Effector memory CD4-positive, alpha-beta T cell (primary cell): ENCODE results near the gene MYBBP1A.

Experiments
- DNase-seq, 3 donors: peaks; one replicate each; pipeline ENCODE4 v3.0.0-alpha.2; 2020
- H3K27ac ChIP-seq: 2 replicates; pipeline ENCODE4 v1.7.0; 2013; ENCODE audit warnings: mild to moderate bottlenecking, low read length, moderate library complexity; ENCODE audit not compliant: insufficient read depth, poor library complexity, severe bottlenecking
- H3K27me3 ChIP-seq: replicated peaks from 2 replicates; pipeline ENCODE4 v1.7.0; 2013; ENCODE audit warnings: mild to moderate bottlenecking, low read length; ENCODE audit not compliant: insufficient read depth, control insufficient read depth, poor library complexity, severe bottlenecking
- H3K36me3 ChIP-seq: 2 replicates; pipeline ENCODE4 v1.7.0; 2013; ENCODE audit warnings: mild to moderate bottlenecking, low read length, moderate library complexity; ENCODE audit not compliant: control insufficient read depth, insufficient read depth
- H3K4me1 ChIP-seq: 2 replicates; pipeline ENCODE4 v1.7.0; 2013; ENCODE audit warnings: low read length, mild to moderate bottlenecking; ENCODE audit not compliant: control insufficient read depth, insufficient read depth, poor library complexity, severe bottlenecking
- H3K4me3 ChIP-seq: 2 replicates; pipeline ENCODE4 v1.7.0; 2013; ENCODE audit warnings: low read length, low read depth, mild to moderate bottlenecking; ENCODE audit not compliant: insufficient read depth, poor library complexity, severe bottlenecking
- H3K9me3 ChIP-seq: 2 replicates; pipeline ENCODE4 v1.7.0; 2013; ENCODE audit warnings: mild to moderate bottlenecking, low read length, moderate library complexity; ENCODE audit not compliant: control insufficient read depth

The MYBBP1A gene

DNA sequence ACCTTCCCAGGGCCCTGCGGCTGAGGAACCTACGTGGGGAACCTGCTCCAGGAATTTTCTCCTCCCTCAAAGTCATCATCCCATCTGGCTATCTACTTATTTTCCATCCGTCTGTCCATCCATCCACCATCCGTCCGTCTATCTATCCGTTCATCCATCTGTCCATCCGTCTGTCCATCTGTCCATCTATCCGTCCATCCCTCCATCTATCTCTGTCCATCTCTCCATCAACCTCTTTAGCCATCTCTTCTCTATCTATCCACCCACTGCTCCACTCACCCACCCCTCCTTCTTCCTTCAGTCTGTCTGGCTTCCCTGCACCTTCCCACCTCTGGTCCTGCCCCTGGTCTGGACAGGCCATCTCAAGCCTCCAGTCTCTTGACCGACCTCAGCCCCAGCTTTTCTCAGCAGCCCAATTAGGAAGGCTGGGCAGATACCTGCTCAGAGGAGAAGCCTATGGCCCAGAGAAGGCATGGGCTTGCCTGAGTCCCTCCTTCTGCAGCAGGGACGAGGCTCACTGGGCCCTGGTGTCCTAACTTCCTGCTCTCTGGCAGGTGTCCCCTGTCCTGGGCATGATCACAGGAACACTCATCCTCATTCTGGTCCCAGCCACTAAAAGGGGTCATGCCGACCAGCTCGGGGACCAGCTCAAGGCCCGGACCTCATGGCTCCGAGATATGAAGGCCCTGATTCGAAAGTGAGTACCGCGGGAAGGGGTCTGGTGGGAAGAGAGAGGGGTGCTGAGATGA lies 23.0 kb downstream of the MYBBP1A start:
- Histone ChIP-seq H3K36me3 (no peaks in the 10 kb centered on the region), H3K9me3 (no peaks in the 10 kb centered on the region), H3K27me3 (no peaks in the 10 kb centered on the region), H3K4me1 (no peaks in the 10 kb centered on the region), H3K4me3 (no peak overlapping the region), H3K27ac (no peak overlapping the region)
- no peak for DNase-seq

DNA sequence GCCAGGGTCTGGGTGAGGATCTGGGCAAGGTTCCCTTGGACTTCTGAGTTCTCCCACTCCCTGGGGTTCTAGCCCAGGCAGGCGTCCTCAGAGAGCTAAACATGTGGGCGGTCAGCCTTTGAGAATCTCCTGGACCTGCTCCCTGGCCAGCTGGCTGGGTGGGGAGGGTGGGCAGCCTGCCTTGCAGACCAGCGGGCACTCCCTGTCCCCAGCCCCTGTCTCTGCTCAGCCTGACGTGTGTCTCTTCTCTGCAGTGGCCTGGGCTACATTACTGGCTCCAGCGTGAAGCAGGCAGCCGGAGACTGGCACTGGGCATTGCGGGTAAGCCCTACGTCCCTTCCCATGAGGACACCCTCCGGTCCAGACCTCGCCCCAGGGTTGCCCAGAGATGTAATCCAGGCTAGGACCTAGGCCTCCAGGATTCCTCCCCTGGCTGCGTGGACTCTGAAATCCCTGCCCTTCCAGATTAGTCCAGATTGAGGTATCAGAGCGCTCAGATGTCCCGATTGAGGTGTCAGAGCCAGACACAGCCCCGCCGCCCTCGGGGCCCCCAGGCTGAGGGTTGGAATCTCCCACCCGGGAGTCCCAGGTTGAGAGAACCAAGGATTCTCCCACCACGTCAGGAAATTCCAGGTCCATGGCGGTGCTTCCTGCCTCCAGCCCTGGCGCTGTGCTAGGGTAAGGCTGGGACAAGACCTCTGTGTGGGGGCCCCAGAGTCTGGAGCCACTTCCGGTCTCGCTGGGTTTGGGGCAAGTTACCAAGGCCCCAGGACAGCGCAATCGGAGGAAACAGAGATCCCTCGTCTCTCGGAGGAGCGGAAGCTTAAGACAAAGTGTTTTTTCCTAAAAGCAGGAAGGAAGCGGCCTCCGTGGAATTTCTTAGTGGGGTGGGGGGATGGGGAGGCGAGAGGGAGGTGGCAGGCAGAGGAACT lies 24.1 kb downstream of the MYBBP1A start:
- Histone ChIP-seq H3K9me3 (no peaks in the 10 kb centered on the region), H3K4me3 (no peak overlapping the region), H3K36me3 (no peaks in the 10 kb centered on the region), H3K27me3 (no peaks in the 10 kb centered on the region), H3K4me1 (no peaks in the 10 kb centered on the region), H3K27ac (no peak overlapping the region)
- no peak for DNase-seq

DNA sequence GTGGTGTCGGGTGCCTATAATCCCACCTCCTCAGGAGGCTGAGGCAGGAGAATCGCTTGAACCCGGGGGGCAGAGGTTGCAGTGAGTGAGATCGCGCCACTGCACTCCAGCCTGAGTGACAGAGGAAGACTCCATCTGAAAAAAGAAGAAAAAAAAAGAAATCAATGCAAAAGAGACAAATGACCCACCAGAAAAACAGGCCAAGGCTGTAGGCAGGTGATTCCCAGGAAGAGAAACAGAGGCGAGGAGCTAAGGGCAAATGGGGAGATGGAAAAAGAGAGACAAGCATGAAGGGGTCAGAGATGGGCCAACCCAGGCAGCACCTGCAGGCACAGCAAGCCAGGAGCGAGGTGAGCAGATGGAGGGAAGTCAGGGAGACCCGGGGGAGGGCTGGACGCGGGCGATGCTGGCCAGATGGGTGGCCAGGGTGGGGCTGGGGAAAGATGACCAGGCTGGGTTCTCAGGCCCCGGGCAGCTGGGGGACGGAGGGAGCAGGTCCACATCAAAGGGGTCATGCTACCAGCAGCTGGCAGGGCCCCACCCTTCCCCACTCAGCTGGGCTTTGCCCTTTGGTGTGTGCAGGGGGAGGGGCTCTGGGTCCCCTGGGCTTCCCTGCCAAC lies 25.5 kb downstream of the MYBBP1A start:
- no peak for DNase-seq
- Histone ChIP-seq H3K9me3 (no peaks in the 10 kb centered on the region), H3K36me3 (no peaks in the 10 kb centered on the region), H3K27me3 (no peaks in the 10 kb centered on the region), H3K27ac (no peak overlapping the region), H3K4me3 (no peak overlapping the region), H3K4me1 (no peaks in the 10 kb centered on the region)

DNA sequence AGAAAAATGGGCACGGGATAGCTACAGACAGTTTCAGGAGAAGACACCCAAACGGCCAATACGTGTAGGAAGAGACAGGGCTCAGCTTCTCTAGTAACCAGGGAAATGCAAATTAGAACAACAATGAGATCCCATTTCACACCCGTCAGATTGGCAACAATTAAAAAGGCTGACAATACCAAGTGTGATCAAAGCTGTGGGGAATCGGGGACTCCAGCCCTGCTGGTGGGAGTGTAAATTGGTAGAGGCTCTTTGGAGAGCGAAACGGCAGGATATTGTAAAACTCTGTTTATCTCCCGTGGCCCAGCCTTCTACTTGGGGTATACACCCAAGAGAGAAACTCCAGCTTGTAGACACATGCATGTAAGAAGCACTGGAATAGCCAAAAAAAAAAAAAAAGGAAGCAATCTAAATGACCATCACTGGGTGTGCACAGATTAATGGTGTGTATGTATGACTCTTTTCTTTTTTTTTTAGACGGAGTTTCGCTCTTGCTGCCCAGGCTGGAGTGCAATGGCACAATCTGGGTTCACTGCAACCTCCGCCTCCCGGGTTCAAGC lies 27.5 kb downstream of the MYBBP1A start:
- Histone ChIP-seq H3K4me1 (no peaks in the 10 kb centered on the region), H3K9me3 (no peaks in the 10 kb centered on the region)
- no peak for DNase-seq

DNA sequence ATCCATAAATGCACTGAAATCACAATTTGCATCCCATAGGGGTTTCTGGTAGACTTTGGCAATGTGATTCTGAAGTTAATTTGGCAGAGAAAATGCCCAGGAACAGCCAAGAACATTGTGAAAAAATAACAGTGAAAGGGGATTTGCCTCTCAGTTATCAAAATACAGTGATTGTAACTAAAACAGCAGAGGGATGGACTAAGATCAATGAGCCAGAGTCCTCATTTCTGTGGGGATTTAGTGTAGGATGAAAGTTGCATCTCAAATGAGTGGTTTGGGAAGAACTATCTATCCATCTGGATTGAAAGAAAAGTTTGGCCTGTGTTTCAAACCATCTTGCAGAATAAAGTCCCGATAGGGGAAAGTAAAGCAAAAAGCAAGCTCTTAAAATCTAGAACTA lies 28.1 kb downstream of the MYBBP1A start:
- H3K9me3 ChIP-seq, result no peaks in the 10 kb centered on the region
- DNase-seq, result no peak
- no peaks in the 10 kb centered on the region for H3K36me3 ChIP-seq
- no peak overlapping the region for H3K27ac ChIP-seq
- no peaks in the 10 kb centered on the region for H3K4me1 ChIP-seq
- no peak overlapping the region for H3K4me3 ChIP-seq
- H3K27me3 ChIP-seq, result no peaks in the 10 kb centered on the region

More for the DNA sequence above, 27.5 kb downstream of the MYBBP1A start:
- Histone ChIP-seq H3K36me3 (no peaks in the 10 kb centered on the region), H3K27ac (no peak overlapping the region), H3K27me3 (no peaks in the 10 kb centered on the region), H3K4me3 (no peak overlapping the region)

DNA sequence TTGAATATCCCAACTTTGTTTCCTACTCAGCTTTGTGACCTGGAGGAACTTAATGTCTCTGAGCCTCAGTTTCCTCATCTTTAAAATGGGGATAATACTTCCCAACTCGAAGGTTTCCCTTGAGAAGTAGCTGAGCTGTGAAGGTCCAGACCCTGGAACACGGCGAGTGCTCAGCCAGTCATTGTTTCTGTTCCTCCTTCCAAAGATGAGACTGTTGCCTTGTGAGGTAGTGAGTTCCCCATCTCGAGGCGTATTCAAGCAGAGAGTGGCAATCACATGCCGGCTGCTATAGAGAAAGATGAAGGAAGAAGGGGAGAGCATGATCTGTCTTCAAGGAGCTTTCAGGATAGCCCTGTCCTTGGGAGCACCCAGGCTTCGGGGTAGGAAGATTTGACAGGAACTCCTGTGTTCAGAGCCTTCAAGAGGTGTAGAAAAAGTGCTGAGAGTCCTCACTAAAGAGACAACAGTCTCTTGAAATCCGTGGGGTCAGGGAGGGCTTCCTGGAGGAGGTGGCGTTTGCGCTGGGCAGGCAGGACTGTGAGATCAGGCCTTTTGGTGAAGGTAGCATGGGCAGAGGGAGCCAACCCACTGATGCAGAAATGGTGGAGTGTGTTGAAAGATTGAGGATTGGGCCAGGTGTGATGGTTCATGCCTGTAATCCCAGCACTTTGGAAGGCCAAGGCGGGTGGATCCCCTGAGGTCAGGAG lies 29.3 kb downstream of the MYBBP1A start:
- Histone ChIP-seq H3K27ac (no peak overlapping the region), H3K4me3 (no peak overlapping the region), H3K27me3 (no peaks in the 10 kb centered on the region), H3K4me1 (no peaks in the 10 kb centered on the region), H3K9me3 (no peaks in the 10 kb centered on the region), H3K36me3 (no peaks in the 10 kb centered on the region)
- no peak for DNase-seq

DNA sequence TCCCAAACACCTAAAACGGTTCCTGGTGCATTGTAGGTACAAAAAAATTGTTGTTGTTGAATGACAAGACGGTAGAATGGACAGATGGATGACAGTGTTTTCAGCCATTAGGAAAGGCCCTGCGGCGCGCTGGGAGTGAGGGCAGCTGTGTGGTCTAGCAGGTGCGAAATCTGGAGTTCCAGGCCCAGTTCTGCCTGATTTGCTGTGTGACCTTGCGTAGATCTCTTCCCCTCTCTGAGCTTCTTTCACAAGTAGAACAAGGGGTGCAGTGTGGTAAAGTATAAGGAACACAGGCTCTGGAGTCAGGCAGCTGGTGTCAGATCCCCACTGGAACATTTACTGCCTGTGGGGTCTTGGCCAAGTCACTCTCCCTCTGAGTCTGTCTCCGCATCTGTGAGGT lies 31.2 kb downstream of the MYBBP1A start:
- H3K27ac ChIP-seq, result no peak overlapping the region

DNA sequence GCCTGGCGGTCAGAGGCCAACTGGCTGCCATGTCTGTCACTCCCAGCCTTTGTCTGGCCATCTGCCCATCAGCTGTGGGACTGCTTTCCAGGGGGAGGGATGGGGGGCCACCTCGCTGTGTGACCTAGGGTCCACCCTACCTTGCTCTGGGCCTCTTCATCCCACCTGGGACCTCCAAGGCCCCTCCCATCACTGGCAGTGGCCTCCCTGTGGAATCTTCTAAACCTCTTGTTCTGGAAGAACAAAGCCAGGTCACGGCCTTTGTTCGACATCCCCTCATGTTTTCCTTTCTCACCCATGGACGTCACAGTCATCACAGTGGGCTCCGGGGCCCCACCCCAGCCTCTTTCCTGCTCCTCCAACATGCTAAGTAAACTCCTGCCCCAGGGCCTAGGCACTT lies 32.5 kb downstream of the MYBBP1A start:
- Histone ChIP-seq H3K27ac (no peak overlapping the region), H3K27me3 (no peaks in the 10 kb centered on the region), H3K9me3 (no peaks in the 10 kb centered on the region), H3K36me3 (no peaks in the 10 kb centered on the region), H3K4me1 (no peaks in the 10 kb centered on the region), H3K4me3 (no peak overlapping the region)
- DNase-seq, result no peak

More for the DNA sequence above, 31.2 kb downstream of the MYBBP1A start:
- no peak overlapping the region for H3K4me3 ChIP-seq
- no peaks in the 10 kb centered on the region for H3K4me1 ChIP-seq
- no peak for DNase-seq
- H3K27me3 ChIP-seq, result no peaks in the 10 kb centered on the region
- no peaks in the 10 kb centered on the region for H3K9me3 ChIP-seq
- H3K36me3 ChIP-seq, result no peaks in the 10 kb centered on the region

DNA sequence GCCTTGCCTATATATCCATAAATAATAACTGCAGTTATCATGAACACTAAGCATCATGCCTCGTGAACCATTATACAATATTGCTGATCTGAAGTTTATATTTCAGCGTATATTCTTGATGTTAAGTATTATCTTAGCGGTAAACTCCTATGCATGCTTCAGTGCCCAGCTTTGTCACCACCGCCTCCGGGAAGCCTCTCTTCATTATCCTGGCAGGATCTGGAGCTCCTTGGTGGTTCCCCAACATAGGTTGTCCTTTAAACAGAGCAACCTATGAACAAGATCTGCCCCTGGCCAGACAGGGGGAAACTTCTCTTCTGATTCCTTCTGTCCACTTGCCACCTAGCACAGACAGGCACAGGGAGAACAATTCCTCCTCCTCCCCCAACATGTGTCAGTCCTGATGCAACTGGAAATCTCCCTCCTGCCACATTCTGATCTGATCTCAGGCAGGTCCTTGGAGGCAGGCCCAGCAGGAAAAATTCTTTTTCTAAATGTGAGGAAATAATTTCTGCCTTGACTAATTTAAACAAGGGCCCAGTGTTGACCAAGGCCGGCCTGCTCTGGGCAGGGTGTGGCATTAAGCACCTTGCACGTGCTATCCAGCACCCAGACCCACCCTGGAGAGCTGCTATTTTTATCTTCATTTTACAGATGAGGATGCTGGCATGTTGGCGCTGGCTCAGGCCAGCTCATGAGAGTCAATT lies 34.1 kb downstream of the MYBBP1A start:
- no peak for DNase-seq
- no peaks in the 10 kb centered on the region for H3K4me1 ChIP-seq
- H3K27ac ChIP-seq, result no peak overlapping the region
- H3K36me3 ChIP-seq, result no peaks in the 10 kb centered on the region
- no peaks in the 10 kb centered on the region for H3K9me3 ChIP-seq
- no peaks in the 10 kb centered on the region for H3K27me3 ChIP-seq
- H3K4me3 ChIP-seq, result no peak overlapping the region
